ENCODE measurements around the gene BET1.

BET1 gene

GRCh38 chr7:93960986-93961385 is 43.2 kb downstream of the BET1 start:
- H3K4me3 ChIP-seq (ENCODE audit: low read depth, low read length): no peak overlapping the region

GRCh38 chr7:93958651-93959050 is 45.5 kb downstream of the BET1 start:
- no peak overlapping the region for H3K4me3 ChIP-seq (ENCODE audit: low read depth, low read length)

GRCh38 chr7:93958216-93958615 is 45.9 kb downstream of the BET1 start:
- no peak overlapping the region for H3K4me3 ChIP-seq (ENCODE audit: low read depth, low read length)

GRCh38 chr7:93957767-93958166 is 46.4 kb downstream of the BET1 start:
- no peak overlapping the region for H3K4me3 ChIP-seq (ENCODE audit: low read depth, low read length)

- no peak overlapping the region for H3K4me3 ChIP-seq (ENCODE audit: low read depth, low read length)
Measured at GRCh38 chr7:93955304-93955703, 48.9 kb downstream of the BET1 start.

GRCh38 chr7:93949423-93949822 is 54.7 kb downstream of the BET1 start:
- H3K4me3 ChIP-seq (ENCODE audit: low read depth, low read length): no peak overlapping the region

- no peak overlapping the region for H3K4me3 ChIP-seq (ENCODE audit: low read depth, low read length)
Measured at GRCh38 chr7:93948873-93949272, 55.3 kb downstream of the BET1 start.

- H3K4me3 ChIP-seq (ENCODE audit: low read depth, low read length): no peak overlapping the region
Measured at GRCh38 chr7:93948106-93948505, 56.0 kb downstream of the BET1 start.

- no peak overlapping the region for H3K4me3 ChIP-seq (ENCODE audit: low read depth, low read length)
Measured at GRCh38 chr7:93945756-93946535, 58.2 kb downstream of the BET1 start.

- H3K4me3 ChIP-seq (ENCODE audit: low read depth, low read length): no peak overlapping the region
Measured at GRCh38 chr7:93945083-93945482, 59.1 kb downstream of the BET1 start.

GRCh38 chr7:93944673-93945072 is 59.5 kb downstream of the BET1 start:
- no peak overlapping the region for H3K4me3 ChIP-seq (ENCODE audit: low read depth, low read length)

GRCh38 chr7:93943816-93944540 is 60.2 kb downstream of the BET1 start:
- no peak overlapping the region for H3K4me3 ChIP-seq (ENCODE audit: low read depth, low read length)
